ENCODE results near the gene STARD7.

- TF ChIP-seq CTCF (IDR thresholded peaks at IDR 0.05) (no peak), POLR2A (IDR thresholded peaks at IDR 0.05) (no peak)
Measured at GRCh38 chr2:96153991-96154431, 54.6 kb downstream of the STARD7 start.

Measured in Peyer's patch (tissue), 4 donors.